Measurements from ENCODE around the gene FBXW7.

- no peak for TF ChIP-seq CTCF (IDR thresholded peaks at IDR 0.05)
- no peak for TF ChIP-seq POLR2A (IDR thresholded peaks at IDR 0.05)
These were observed 225.6 kb downstream of the FBXW7 start for GRCh38 chr4:152310257-152310656.

Data from body of pancreas (tissue), 4 donors.